IPS-18c (cell line): ENCODE results near the gene CTNNA1.

ENCODE experiments used
- H3K4me3 ChIP-seq: 2 replicates; pipeline ENCODE4 v1.7.0; 2013; ENCODE audit warnings: low read depth, mild to moderate bottlenecking, low read length, moderate library complexity; ENCODE audit not compliant: insufficient read depth
- H3K9me3 ChIP-seq: one replicate; pipeline ENCODE4 v1.6.1; 2013; ENCODE audit warnings: mild to moderate bottlenecking, low read length, moderate library complexity; ENCODE audit not compliant: control insufficient read depth, insufficient read depth

Gene CTNNA1

DNA sequence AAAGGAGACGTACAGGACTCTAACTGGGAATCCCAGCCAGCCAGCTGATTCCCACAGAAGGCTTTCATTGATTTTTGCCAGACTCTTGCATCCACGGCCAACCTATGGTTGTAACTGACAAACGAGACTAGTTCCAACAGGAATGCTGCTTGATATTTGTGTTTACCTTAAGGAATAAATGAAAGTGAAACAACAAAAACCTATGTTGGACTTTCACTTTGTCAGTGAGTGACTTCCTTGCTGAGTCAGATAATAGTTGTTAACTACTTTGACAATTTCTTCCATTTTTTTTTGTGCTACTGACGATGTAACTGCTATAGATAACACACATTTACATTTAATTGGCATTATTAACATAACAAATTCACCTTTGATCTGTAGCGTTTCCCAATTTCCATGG lies 185.3 kb downstream of the CTNNA1 start:
- Histone ChIP-seq H3K9me3 (no peaks in the 10 kb centered on the region), H3K4me3 (no peak overlapping the region)

DNA sequence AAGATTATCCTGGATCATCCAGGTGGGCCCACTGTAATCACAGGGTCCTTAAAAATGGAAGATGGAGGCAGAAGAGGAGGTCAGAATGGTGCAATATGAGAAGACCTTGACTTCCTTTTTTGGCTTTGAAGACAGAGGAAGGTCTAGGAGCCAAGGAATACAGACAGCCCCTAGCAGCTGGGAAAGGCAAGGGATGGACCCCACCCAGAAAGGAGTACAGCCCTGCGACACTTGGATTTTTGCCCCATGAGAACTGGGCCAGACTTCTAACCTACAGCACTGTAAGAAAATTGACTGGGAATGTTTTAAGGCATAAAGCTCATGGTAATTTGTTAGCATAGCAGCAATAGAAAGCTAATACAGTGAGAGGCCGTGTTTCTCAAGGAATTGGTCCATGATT lies 188.8 kb downstream of the CTNNA1 start:
- Histone ChIP-seq H3K4me3 (no peak overlapping the region), H3K9me3 (no peaks in the 10 kb centered on the region)

DNA sequence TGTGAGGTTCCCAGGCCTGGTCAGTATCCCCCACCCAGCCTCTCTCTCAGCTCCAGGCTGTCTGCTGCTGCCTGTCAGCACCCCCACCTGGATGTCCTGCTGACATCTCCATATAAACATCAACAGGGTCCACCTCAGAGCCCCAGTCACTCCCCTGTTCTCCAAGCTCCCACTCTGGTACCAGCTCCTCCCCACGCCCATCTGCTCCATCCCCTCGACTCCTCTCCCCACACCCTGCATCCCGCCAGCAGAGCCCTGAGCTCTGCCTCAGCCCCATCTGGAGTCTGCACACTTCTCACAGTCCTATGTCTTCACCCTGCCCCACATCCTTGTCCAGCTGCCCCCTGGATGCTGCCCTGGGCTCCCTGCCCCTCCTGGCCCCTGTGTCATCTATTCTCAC lies 189.6 kb downstream of the CTNNA1 start:
- Histone ChIP-seq H3K9me3 (no peaks in the 10 kb centered on the region), H3K4me3 (no peak overlapping the region)

DNA sequence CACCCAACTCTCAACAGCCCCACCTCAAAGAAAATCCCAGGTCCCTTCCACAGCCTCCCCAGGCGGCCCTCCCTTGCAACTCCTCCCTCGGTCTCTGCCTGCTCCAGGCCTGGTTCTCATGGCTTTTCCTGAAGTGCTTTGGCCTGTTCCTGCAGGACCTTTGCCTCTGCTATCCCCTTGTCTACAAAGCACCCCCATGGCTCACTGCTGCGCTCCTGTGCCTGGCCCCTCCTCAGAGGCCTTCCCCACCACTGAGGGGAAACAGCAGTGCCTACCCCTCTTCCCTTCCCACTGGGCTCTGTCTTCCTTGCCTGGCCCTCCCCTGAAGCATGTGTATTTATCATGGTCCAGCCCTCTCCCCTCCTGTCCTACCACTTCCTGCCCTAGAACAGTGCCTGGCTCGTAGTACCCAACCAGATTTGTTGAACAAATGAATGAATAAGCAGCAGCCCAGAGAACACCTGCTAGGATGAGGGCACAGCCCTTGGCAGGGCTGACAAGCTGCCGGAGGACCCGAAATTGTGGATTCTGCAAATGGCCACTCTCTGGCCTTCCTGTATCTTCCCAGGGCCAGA lies 190.5 kb downstream of the CTNNA1 start:
- no peaks in the 10 kb centered on the region for H3K9me3 ChIP-seq
- no peak overlapping the region for H3K4me3 ChIP-seq

DNA sequence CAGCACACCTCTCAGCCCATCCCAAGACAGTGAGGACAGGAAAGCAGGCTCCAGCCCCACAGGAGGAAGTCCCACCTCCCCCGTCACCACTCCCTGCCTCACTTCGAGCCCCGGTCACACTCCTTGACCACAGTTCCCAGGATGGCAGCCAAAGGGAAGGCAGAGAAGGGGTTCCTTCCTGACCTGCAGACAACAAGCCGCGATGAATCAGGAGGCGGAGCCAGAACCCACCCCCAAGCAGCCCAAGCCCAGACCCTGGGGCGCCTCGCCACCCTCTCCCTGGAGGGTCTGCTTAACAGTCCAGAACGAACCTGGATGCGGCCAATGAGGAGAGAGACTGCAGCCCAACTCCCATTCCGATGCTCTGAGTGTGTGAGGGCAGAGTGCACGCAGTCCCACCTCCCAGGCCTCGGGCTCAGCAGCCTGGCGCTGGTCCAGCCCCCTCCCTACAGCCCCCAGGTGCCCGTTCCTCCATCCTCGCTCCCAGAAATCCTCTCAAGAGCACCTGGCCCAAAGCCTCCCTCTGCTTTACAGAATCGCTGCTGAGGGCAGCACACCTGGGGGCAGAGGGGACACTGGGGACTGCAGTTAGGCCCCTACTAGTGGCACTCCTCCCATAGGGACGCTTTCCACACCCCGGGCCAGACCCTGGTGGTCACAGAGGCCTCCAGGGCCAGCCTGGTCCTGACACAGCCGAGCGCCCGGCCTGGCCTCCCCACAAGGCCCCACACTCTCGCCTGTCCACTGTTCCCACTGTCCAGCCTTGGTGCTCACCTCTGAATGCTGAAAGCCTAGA lies 191.5 kb downstream of the CTNNA1 start:
- H3K9me3 ChIP-seq, result no peaks in the 10 kb centered on the region
- no peak overlapping the region for H3K4me3 ChIP-seq

DNA sequence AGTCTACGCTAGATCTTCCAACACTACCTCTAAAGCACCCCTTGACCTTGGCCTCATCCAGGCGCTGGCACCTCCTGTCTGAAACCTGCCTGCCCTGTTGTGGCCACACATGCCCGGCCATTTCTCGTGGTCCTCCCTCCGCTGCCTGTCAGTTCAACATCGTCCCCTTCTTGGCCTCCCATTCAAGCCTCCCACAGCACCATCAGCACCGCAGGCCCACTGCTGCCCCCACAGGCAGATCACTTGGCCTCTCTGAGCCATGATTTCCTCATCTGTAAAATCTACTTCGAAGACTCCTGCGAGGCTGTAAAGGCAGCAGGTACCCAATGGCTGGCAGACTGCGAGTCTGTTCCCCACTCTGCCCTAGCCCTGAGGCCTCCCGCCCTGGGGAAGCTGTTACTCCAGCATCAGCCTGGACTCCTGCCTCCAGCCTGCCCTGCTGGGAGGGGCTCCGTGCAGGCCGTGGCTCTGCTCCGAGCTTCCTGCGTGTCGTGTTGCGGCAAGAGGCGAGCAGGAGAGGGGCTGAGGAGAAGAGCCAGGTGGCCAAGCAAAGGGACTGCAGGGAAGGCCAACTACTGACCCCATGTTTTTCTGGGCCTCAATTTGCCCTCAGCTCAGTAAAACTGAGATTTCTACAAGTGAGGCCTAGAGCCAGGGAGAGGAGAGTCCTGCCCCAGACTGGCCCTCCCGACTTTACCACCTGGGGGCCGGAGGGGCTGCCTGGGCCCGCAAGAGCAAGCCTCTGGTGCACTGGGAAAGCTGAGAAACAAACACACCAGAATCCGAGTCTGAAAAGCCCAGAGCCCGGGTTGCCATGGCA lies 192.4 kb downstream of the CTNNA1 start:
- no peak overlapping the region for H3K4me3 ChIP-seq
- no peaks in the 10 kb centered on the region for H3K9me3 ChIP-seq

DNA sequence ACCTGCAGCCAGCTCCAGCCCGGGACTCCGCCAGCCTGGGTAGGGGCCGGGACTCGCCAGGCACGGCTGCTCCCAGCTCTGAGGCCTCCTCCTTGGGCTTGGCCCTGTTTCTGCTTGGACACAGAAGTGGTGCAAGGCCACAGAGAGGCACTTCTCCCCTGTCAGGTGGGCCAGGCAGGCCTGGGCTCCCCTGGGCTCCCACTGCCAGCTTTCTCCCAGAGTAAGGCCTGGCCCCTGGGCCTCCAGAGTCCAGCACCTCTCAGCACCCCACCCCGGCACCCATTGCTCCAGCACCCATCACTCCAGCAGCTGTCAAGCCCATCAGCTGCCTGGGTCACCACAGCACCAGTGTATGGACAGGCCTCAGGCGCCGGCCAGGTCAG lies 193.0 kb downstream of the CTNNA1 start:
- Histone ChIP-seq H3K9me3 (no peaks in the 10 kb centered on the region), H3K4me3 (no peak overlapping the region)

DNA sequence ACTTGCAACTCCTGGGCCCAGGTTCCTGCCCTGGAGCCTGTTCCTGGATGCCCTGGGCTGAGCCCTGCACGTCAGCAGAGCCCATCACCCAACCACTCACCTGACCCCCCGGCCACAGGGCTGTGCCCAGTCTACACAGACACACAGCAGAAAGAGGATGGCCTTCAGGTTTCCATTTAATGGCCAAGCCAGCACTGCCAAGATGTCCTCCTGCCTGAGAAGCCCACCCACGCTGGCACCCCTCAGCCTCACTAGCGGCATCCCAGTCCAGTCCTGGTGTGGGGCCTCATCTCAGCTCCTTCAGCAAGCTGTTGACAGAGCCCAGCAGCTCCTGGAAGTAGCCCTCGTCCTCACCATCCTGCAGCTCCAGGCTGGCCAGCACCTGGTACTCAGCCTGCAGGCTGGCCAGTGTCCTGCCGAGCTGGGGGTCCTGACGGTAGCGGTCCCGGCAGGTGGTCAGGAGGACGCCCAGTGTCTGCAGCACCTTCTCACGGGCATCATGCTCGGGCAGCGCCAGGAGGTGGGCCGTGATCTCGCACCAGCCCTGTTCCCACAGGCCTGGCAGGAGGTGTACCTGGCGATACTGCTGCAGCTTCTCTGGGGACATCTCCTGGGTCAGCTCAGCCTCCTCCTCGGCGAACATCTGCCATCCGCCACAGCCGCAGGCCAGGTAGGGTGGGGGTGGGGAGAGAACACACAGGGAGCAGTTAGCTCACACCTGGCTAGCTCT lies 193.8 kb downstream of the CTNNA1 start:
- Histone ChIP-seq H3K9me3 (no peaks in the 10 kb centered on the region), H3K4me3 (no peak overlapping the region)

DNA sequence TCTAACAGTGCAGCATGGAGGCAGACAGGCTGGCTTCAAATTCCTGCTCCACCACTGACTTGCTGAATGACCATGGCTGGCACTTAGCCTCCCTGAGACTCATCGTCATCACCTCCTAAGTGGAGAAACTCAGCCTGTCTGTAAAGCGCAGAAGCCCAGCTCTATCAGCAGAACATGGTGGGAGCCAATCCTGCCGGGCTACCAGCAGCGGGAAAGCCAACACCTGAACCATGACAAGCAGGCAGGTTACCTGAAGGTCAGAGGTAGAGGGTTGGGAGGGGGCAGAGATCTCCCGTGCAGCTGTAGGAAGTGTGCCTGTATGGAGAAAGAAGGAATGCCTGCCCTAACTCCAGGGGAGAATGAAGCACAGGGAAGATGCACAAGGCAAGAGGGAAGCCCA lies 194.6 kb downstream of the CTNNA1 start:
- no peaks in the 10 kb centered on the region for H3K9me3 ChIP-seq

DNA sequence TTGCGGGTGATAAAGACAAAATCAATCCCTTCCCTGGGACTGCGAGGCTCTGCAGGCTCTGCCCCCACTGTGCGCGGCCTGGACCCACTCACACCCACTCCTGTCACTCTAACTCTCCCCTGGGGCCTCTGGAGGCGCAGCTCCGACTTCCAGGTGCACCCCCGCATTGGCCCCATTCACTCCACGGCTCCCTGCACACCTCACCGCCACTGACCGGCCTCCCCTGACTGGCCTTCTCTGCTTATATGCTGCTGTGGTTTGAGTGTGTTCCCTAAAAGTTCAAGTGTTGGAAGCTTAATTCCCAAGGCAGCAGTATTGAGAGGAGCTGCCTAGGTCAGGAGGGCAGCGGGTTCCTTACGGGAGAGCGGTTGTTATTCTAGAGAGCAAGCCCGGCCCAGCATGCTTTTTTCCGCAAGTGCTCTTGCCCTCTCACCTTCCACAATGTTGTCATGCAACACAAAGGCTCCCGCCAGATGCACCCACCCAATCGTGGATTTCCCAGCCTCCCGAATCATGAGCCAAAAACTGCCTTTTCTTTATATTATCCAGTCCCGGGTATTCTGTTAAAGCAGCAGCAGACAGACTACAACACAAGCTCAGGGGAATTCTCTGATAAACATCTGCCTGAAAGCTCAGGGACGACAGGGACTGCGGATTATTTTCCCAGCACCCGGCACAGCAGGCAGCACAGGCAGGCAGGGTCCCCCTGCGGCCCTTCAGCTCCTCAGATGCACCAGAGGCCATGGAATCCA lies 195.4 kb downstream of the CTNNA1 start:
- H3K9me3 ChIP-seq, result no peaks in the 10 kb centered on the region
- H3K4me3 ChIP-seq, result no peak overlapping the region

More for the DNA sequence above, 194.6 kb downstream of the CTNNA1 start:
- no peak overlapping the region for H3K4me3 ChIP-seq

DNA sequence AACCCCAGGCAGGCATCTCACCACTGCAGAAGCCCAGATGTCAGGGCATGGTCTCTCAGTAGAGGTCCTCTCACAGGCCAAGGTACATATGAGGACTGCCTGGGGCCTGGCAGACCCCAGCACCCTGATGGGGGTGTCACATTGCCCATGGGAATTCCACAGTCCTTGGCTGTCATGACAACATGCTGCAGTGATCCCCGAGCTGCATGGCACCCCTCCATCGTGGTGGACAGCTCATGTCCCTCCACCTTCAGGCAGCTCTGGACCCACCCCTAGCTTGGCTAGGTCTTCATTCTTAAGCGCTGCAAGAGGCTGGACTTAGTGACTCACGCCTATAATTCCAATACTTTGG lies 196.0 kb downstream of the CTNNA1 start:
- no peak overlapping the region for H3K4me3 ChIP-seq
- H3K9me3 ChIP-seq, result no peaks in the 10 kb centered on the region

DNA sequence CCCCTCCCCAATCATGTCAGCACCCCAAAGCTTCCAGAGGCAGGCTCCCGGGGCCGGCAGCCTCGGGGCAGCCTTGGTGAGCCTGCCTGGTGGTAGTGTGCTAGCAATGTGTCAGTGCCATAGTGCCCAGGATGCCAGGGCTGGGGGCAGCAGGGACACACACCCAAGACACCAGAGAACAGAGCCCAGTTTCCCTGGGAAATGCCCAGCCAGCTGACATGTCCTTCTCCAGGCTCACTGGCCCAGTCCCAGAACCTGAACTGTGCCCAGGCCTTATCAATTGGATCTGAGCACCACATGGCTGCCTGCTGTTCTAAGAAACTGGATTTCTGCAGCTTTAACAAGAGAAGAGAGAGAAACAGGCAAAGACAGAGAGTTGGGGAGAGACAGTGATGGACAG lies 196.8 kb downstream of the CTNNA1 start:
- Histone ChIP-seq H3K4me3 (no peak overlapping the region), H3K9me3 (no peaks in the 10 kb centered on the region)

DNA sequence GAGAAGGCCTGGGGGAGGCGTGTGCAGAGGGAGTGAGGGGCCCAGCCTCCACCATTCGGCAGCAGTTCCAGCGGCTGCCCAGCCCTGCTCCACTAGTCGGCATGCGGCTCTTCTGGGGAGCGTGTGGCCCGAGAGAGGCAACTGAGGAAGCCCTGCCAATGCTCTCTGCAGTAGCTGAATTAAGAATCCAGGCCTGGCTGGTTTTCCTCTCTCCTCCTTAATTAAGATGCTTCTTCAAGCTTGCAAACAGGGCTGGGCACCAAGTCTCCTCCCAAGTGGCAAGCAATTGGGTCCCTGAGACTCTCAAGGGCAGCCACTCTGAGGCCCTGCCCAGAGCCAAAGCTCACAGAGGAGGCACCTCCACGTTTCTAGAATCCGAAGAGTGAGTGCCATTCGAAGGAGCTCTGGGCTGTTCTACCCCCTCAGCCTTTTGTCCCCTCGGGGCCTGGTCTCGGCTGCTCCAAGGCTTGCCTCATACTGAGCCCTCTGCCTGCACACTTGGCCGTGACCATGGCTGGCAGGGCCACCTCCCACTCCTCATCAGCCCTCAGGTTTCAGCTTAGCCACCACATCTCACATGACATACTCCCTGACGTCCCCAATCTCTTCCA lies 197.3 kb downstream of the CTNNA1 start:
- Histone ChIP-seq H3K9me3 (no peaks in the 10 kb centered on the region), H3K4me3 (no peak overlapping the region)

DNA sequence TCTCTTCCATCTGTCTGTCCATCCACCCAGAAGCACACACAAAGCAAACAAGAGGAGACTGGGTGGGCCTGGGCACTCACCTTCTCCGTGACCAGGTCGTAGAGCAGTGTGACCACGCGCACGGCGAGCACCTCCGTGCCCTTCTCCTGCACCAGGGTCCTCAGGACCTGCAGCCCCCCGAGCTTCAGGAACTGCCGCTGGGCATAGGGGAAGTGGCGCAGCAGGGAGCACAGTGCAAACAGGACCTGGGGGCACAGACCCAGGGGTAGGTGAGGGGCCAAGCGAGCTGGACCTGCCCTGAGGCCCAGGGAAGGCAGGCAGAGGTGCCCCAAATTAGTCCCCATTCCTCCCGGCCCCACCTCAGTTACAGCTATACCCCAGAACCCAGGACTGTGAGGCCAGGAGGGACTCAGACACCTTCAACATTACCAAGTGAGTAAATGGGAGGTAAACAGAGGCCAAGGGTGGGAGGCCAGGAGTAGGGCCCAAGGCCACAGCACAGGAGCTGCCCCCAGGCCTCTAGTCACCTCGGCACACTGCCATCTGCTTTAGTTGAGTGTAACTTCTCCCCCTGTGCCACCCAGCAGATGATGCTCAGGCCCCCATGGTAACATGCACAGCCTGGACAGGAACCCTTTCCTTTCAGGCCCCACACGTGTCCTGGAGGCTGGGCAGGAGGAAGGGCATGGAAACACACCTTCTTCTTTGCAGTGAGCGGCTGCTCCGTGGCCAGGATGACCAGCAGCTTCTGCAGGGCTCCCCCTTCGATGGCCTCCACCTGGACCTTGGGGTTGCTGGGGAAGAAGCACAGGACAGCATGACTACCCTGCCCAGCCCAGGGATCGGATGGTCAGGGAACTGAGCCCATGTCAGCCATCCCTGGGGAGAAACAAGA lies 198.1 kb downstream of the CTNNA1 start:
- H3K4me3 ChIP-seq, result no peak overlapping the region

DNA sequence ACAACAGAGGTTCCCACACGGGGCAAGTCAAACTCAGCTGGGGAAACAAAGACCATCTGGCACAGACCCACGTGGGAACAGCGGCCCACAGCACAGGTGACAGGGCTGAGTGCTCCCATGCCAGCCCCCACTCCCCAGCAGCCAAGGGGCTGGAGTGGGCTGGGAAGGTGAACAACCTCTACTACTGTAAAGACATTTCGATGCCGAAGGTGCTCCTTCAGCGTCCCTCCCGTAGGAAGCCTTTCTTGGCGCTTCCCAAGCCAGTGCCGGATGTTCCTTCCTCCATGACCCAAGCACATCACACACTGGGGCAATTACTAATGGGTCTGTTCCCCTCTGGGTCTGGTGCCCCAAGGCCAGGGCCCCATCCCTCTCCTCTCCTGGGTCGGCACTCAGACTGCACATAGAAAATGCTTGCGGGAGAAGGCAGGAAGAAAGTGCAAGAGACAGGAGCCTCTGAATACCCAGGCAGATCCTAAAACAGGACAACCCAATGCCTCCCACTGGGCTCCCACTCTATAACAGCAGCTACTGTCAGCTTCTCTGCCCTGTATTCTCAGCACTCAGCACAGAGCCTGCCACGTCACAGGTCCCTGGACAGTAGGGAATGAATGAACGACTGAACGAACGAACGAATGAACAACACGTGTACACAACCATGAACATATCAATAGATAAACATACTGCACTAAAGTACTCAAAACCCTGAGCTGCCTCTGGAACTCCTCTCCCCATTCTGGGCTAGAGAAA lies 198.9 kb downstream of the CTNNA1 start:
- Histone ChIP-seq H3K9me3 (no peaks in the 10 kb centered on the region), H3K4me3 (no peak overlapping the region)

More for the DNA sequence above, 198.1 kb downstream of the CTNNA1 start:
- H3K9me3 ChIP-seq, result no peaks in the 10 kb centered on the region
